GM18508 (cell line): ENCODE data around the gene NCSTN.

Experiments
- ATAC-seq: cut with Tn5 transposase; IDR thresholded peaks from one replicate; pipeline ENCODE4 v1.9.1; 2021; ENCODE audit warnings: moderate number of reproducible peaks; ENCODE audit not compliant: insufficient read depth, unreplicated experiment

NCSTN gene

GRCh38 chr1:160346958-160347357 lies 3.8 kb downstream of the NCSTN start:
- ATAC-seq: no peak

GRCh38 chr1:160351629-160352028 lies 8.4 kb downstream of the NCSTN start:
- no peak for ATAC-seq

GRCh38 chr1:160352555-160352954 lies 9.4 kb downstream of the NCSTN start:
- no peak for ATAC-seq

GRCh38 chr1:160353223-160353622 lies 10.0 kb downstream of the NCSTN start:
- no peak for ATAC-seq

GRCh38 chr1:160354388-160354985 lies 11.3 kb downstream of the NCSTN start:
- ATAC-seq: no peak

GRCh38 chr1:160357286-160358002 lies 14.3 kb downstream of the NCSTN start:
- ATAC-seq: no peak

- no peak for ATAC-seq
These were observed 14.9 kb downstream of the NCSTN start for GRCh38 chr1:160358073-160358472.

GRCh38 chr1:160359559-160360226 lies 16.5 kb downstream of the NCSTN start:
- no peak for ATAC-seq

GRCh38 chr1:160360227-160360695 lies 17.1 kb downstream of the NCSTN start:
- ATAC-seq: no peak

GRCh38 chr1:160361199-160361598 lies 18.0 kb downstream of the NCSTN start:
- ATAC-seq: no peak

GRCh38 chr1:160361814-160362167 lies 18.6 kb downstream of the NCSTN start:
- ATAC-seq: no peak

GRCh38 chr1:160362168-160362957 lies 19.2 kb downstream of the NCSTN start:
- ATAC-seq: no peak

- no peak for ATAC-seq
These were observed 19.8 kb downstream of the NCSTN start for GRCh38 chr1:160363010-160363409.

GRCh38 chr1:160363951-160364735 lies 21.0 kb downstream of the NCSTN start:
- no peak for ATAC-seq

GRCh38 chr1:160365325-160365724 lies 22.1 kb downstream of the NCSTN start:
- ATAC-seq: no peak

- ATAC-seq: no peak
These were observed 23.7 kb downstream of the NCSTN start, which contains the start of gene NHLH1 for GRCh38 chr1:160366731-160367515. Gene NHLH1, plus strand, starts transcription at chr1:160367071. Its CDS starts 3,661 bp downstream, at chr1:160370732.

GRCh38 chr1:160367516-160367900 lies 24.3 kb downstream of the NCSTN start:
- no peak for ATAC-seq

- ATAC-seq: no peak
These were observed 25.0 kb downstream of the NCSTN start for GRCh38 chr1:160367934-160368923.
